ENCODE measurements around the gene PCSK6. TPM values are rescaled to one million over a fixed set of nuclear protein-coding genes. Genes with fewer than 3 reads are reported as not detected.
"Not testable (repeated sequence)": the region's sequence is repeated elsewhere in the genome, so short reads cannot be mapped to it uniquely, and the experiment has no call there.

Gene PCSK6
- total RNA-seq, 1 experiment from 2014 or later: 26.3 TPM

DNA sequence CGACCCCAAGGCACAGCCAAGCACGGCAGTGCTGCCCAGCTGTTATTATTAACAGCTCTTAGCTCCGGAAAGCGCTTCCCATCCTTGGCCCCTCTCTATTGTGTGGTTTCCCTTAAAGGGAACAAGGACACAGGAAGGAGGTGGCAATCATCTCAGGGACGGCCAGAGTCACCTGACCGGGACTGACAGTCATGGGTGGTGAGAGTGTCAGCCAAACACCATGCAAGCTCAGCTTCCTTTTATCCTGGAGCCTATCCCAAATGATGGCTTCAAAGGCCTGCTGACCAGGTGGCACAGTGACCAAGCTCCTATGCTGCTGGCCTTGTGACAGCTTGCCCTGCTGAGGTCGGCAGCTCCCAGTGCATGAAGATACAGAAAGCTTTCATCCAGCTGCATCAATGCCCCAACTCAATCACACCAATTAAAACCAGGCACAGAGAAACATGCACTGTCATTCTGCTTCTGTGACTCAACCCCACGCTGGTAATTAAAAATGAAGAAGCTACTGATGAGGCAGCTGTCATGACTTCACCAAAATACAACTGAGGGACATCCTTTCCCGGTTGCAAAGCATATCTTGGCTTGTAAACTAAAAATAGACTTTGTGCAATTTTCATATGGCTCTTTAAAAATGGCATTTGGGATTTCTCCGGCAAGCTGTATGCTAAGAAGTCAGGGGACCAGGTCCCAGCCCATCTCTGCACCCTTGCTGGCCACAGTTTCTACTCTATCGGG lies 34.0 kb downstream of the PCSK6 start:
- Histone ChIP-seq H3K27ac (no peak overlapping the region), H3K4me1 (replicated peaks; ENCODE audit: insufficient read depth) (no peaks in the 10 kb centered on the region), H3K4me2 (no peak overlapping the region), H2AFZ (no peak overlapping the region), H3K27me3 (ENCODE audit: insufficient read depth, low read depth) (no peaks in the 10 kb centered on the region), H3K9me2 (ENCODE audit: insufficient read depth) (no peaks in the 10 kb centered on the region), H3K36me3 (ENCODE audit: low read depth) (no peaks in the 10 kb centered on the region), H4K20me1 (ENCODE audit: insufficient read depth) (no peaks in the 10 kb centered on the region; the same call in 1 of the 2 replicates), H3K79me2 (ENCODE audit: low read depth) (peaks cover 11% of the 10 kb centered on the region), H3K9me3 (ENCODE audit: insufficient read depth, low read depth) (no peaks in the 10 kb centered on the region), H3K4me3 (no peak overlapping the region), H3F3A (ENCODE audit: insufficient read depth, low read depth) (no peaks in the 10 kb centered on the region; the same call in 1 of the 2 replicates)
- no peak for TF ChIP-seq CTCF (conservative IDR thresholded peaks at IDR 0.05)
- no peak for TF ChIP-seq EZH2 (IDR thresholded peaks at IDR 0.05; ENCODE audit: low read depth)
- BruUV-seq (replicated peaks): no TSS peak
- intact Hi-C loops (cut with micrococcal nuclease; ENCODE audit: unreplicated experiment): no loop called here
- DNase-seq: no peak
- ChIA-PET CTCF (no interaction called here), POLR2A (ENCODE audit: unreplicated experiment) (no interaction called here)

DNA sequence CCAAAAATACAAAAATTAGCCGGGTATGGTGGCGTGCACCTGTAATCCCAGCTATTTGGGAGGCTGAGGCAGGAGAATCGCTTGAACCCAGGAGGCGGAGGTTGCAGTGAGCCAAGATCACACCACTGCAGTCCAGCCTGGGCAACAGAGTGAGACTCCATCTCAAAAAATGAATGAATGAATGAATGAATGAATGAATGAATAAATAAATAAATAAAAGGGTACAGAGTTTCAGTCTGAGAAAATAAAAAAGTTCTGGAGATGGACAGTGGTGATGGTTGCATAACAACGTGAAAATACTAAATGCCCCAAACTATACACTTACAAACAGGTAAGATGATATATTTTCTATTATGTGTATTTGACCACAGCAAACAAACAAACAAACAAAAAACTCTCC lies 34.7 kb downstream of the PCSK6 start:
- H3K9me3 ChIP-seq (ENCODE audit: insufficient read depth, low read depth); H3K36me3 ChIP-seq (ENCODE audit: low read depth); H2AFZ ChIP-seq; H3K4me3 ChIP-seq; BruUV-seq (replicated peaks); H3K4me1 ChIP-seq (replicated peaks; ENCODE audit: insufficient read depth); H3K27me3 ChIP-seq (ENCODE audit: insufficient read depth, low read depth); H3K4me2 ChIP-seq; intact Hi-C loops (cut with micrococcal nuclease; ENCODE audit: unreplicated experiment); H3K27ac ChIP-seq; H3K9me2 ChIP-seq (ENCODE audit: insufficient read depth); H3K79me2 ChIP-seq (ENCODE audit: low read depth); H4K20me1 ChIP-seq (ENCODE audit: insufficient read depth); DNase-seq; POLR2A ChIA-PET (ENCODE audit: unreplicated experiment); CTCF ChIA-PET; H3F3A ChIP-seq (ENCODE audit: insufficient read depth, low read depth): not testable (repeated sequence)

- Histone ChIP-seq H3K27ac (no peak overlapping the region), H3F3A (ENCODE audit: insufficient read depth, low read depth) (no peaks in the 10 kb centered on the region; the same call in 1 of the 2 replicates), H2AFZ (no peak overlapping the region), H3K79me2 (ENCODE audit: low read depth) (no peaks in the 10 kb centered on the region; the same call in 1 of the 2 replicates), H3K4me2 (no peak overlapping the region), H3K9me2 (ENCODE audit: insufficient read depth) (no peaks in the 10 kb centered on the region), H3K36me3 (ENCODE audit: low read depth) (no peaks in the 10 kb centered on the region), H3K4me1 (replicated peaks; ENCODE audit: insufficient read depth) (no peaks in the 10 kb centered on the region), H3K4me3 (no peak overlapping the region), H4K20me1 (ENCODE audit: insufficient read depth) (no peaks in the 10 kb centered on the region; the same call in 1 of the 2 replicates), H3K27me3 (ENCODE audit: insufficient read depth, low read depth) (no peaks in the 10 kb centered on the region), H3K9me3 (ENCODE audit: insufficient read depth, low read depth) (no peaks in the 10 kb centered on the region)
- intact Hi-C loops (cut with micrococcal nuclease; ENCODE audit: unreplicated experiment): no loop called here
- TF ChIP-seq CTCF (conservative IDR thresholded peaks at IDR 0.05) (no peak), EZH2 (IDR thresholded peaks at IDR 0.05; ENCODE audit: low read depth) (no peak)
- CTCF ChIA-PET: no interaction called here
- no peak for DNase-seq
- POLR2A ChIA-PET (ENCODE audit: unreplicated experiment): no interaction called here
- no TSS peak for BruUV-seq (replicated peaks)
These were observed 35.1 kb downstream of the PCSK6 start for GRCh38 chr15:101454365-101454764.
